Hepatocyte (in vitro differentiated cells): ENCODE data around the gene FUT6.

Source experiments
- CTCF ChIP-seq: fragments of 200-600 bp; sonication (generic); IDR thresholded peaks from 2 replicates; pipeline ENCODE4 v1.5.1; 2016; ENCODE audit warnings: antibody characterized with exemption, mild to moderate bottlenecking; ENCODE audit not compliant: poor library complexity
- EZH2 ChIP-seq: fragments of 200-600 bp; sonication (generic); IDR thresholded peaks from 2 replicates; pipeline ENCODE4 v1.6.1; 2016; ENCODE audit warnings: antibody characterized with exemption, mild to moderate bottlenecking, borderline replicate concordance

- TF ChIP-seq EZH2 = no peak
- no peak for TF ChIP-seq CTCF
Measured at GRCh38 chr19:5800361-5801270, 38.9 kb downstream of the FUT6 start.
